Astrocyte (in vitro differentiated cells and primary cell): Measurements from ENCODE around the gene LEPROT.

Experiments
- EZH2 ChIP-seq: IDR thresholded peaks from 2 replicates; pipeline ENCODE4 v1.6.1; 2012; ENCODE audit warnings: mild to moderate bottlenecking, low read length, inconsistent platforms; ENCODE audit not compliant: insufficient read depth
- TF ChIP-seq, protein P1 (sequence below): IDR thresholded peaks from 2 replicates; pipeline ENCODE4 v1.5.1; 2011; ENCODE audit warnings: low read depth, mild to moderate bottlenecking, inconsistent platforms, low read length, moderate library complexity; ENCODE audit not compliant: insufficient read depth

DNA sequence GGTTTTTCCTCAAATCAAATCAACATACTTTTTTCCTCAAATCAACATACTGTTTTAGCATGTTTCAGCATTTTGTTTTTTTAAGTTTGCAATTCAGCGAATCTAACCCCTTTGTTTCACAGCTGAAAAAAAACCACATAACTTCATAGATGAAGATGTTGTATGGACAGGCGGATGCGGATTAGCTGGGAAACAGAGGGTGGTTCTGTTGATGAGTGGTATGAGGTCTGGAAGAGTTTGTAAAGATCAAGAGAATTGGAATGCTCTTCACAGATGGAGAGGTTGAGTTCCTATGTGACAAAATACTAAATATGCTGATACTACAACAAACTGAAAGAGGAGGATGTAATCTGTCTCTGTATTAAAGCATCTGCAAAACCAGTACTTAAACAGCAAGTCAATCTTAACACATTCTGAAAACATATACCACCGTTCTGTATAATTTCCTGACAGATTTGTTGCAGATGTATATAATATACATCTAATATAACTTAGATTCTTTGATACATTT lies 10.6 kb upstream of the LEPROT start:
- TF ChIP-seq, protein P1, sequence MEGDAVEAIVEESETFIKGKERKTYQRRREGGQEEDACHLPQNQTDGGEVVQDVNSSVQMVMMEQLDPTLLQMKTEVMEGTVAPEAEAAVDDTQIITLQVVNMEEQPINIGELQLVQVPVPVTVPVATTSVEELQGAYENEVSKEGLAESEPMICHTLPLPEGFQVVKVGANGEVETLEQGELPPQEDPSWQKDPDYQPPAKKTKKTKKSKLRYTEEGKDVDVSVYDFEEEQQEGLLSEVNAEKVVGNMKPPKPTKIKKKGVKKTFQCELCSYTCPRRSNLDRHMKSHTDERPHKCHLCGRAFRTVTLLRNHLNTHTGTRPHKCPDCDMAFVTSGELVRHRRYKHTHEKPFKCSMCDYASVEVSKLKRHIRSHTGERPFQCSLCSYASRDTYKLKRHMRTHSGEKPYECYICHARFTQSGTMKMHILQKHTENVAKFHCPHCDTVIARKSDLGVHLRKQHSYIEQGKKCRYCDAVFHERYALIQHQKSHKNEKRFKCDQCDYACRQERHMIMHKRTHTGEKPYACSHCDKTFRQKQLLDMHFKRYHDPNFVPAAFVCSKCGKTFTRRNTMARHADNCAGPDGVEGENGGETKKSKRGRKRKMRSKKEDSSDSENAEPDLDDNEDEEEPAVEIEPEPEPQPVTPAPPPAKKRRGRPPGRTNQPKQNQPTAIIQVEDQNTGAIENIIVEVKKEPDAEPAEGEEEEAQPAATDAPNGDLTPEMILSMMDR, result no peak
- TF ChIP-seq EZH2, result no peak
